GM23338 (cell line): ENCODE measurements around the gene MEGF11. TPM values are rescaled to one million over a fixed set of nuclear protein-coding genes. Genes with fewer than 3 reads are reported as not detected.

Experiments
- ATAC-seq: fragments of 200-7000 bp; cut with Tn5 transposase; 3 replicates; pipeline ENCODE4 v1.9.1; 2020
- DNase-seq: peaks from one replicate; pipeline ENCODE4 v3.0.0-alpha.2; 2015; ENCODE audit warnings: low spot score
- H2AFZ ChIP-seq: fragments of 200-600 bp; sonication (generic); 2 replicates; pipeline ENCODE4 v1.8.0; 2016; ENCODE audit warnings: antibody characterized with exemption, mild to moderate bottlenecking, moderate library complexity
- H3F3A ChIP-seq: fragments of 200-600 bp; sonication (generic); replicated peaks from 2 replicates; pipeline ENCODE4 v1.8.0; 2017; ENCODE audit warnings: antibody characterized with exemption, mixed run types, low read depth
- H3K27ac ChIP-seq: fragments of 200-600 bp; sonication (generic); 2 replicates; pipeline ENCODE4 v1.6.1; 2016; ENCODE audit warnings: low read depth
- H3K27me3 ChIP-seq: fragments of 200-600 bp; sonication (generic); 2 replicates; pipeline ENCODE4 v1.8.0; 2016; ENCODE audit warnings: mild to moderate bottlenecking, mixed run types, moderate library complexity; ENCODE audit not compliant: insufficient read depth
- H3K36me3 ChIP-seq: fragments of 200-600 bp; sonication (generic); 2 replicates; pipeline ENCODE4 v1.8.0; 2016; ENCODE audit warnings: mild to moderate bottlenecking; ENCODE audit not compliant: insufficient read depth
- H3K4me1 ChIP-seq: fragments of 200-600 bp; sonication (generic); 2 replicates; pipeline ENCODE4 v1.8.0; 2016; ENCODE audit warnings: mild to moderate bottlenecking, moderate library complexity; ENCODE audit not compliant: insufficient read depth
- H3K4me2 ChIP-seq: fragments of 200-600 bp; sonication (generic); 2 replicates; pipeline ENCODE4 v1.7.1; 2017; ENCODE audit warnings: mixed run types
- H3K4me3 ChIP-seq: fragments of 200-600 bp; sonication (generic); 2 replicates; pipeline ENCODE4 v1.6.1; 2016; ENCODE audit warnings: mixed run types
- H3K79me2 ChIP-seq: fragments of 200-600 bp; sonication (generic); replicated peaks from 2 replicates; pipeline ENCODE4 v1.8.0; 2017; ENCODE audit warnings: mild to moderate bottlenecking; ENCODE audit not compliant: insufficient read depth
- H3K9me2 ChIP-seq: fragments of 200-600 bp; sonication (generic); 2 replicates; pipeline ENCODE4 v1.8.0; 2017; ENCODE audit not compliant: insufficient read depth
- H4K20me1 ChIP-seq: fragments of 200-600 bp; sonication (generic); replicated peaks from 2 replicates; pipeline ENCODE4 v1.8.0; 2017; ENCODE audit warnings: mild to moderate bottlenecking; ENCODE audit not compliant: insufficient read depth
- H3K27ac Mint-ChIP-seq: 2 replicates; pipeline ENCODE4 v1.8.0; 2020; ENCODE audit warnings: inconsistent platforms, mild to moderate bottlenecking, moderate library complexity, mixed read lengths
- H3K27me3 Mint-ChIP-seq: 3 replicates; pipeline ENCODE4 v1.8.0; 2022; ENCODE audit warnings: low read depth, mild to moderate bottlenecking, moderate library complexity, mixed read lengths, inconsistent platforms; ENCODE audit not compliant: insufficient read depth, poor library complexity
- H3K36me3 Mint-ChIP-seq: 3 replicates; pipeline ENCODE4 v1.8.0; 2021; ENCODE audit warnings: low read depth, mild to moderate bottlenecking, inconsistent platforms, moderate library complexity, mixed read lengths
- H3K4me1 Mint-ChIP-seq: 3 replicates; pipeline ENCODE4 v1.8.0; 2020; ENCODE audit warnings: mild to moderate bottlenecking, inconsistent platforms, mixed read lengths
- H3K4me3 Mint-ChIP-seq: 3 replicates; pipeline ENCODE4 v1.8.0; 2021; ENCODE audit warnings: moderate library complexity, mild to moderate bottlenecking, inconsistent platforms, mixed read lengths
- H3K9me3 Mint-ChIP-seq: 3 replicates; pipeline ENCODE4 v1.8.0; 2020; ENCODE audit warnings: moderate library complexity, mild to moderate bottlenecking, inconsistent platforms, mixed read lengths
- CREB1 ChIP-seq: fragments of 250-450 bp; sonication (Bioruptor Pico); IDR thresholded peaks from 2 replicates; pipeline ENCODE4 v1.5.0; 2020; ENCODE audit warnings: low read depth, mild to moderate bottlenecking, moderate library complexity
- EZH2 ChIP-seq: fragments of 200-600 bp; sonication (generic); IDR thresholded peaks from one replicate; pipeline ENCODE4 v1.8.0; 2017; ENCODE audit warnings: antibody characterized with exemption, mild to moderate bottlenecking, low read depth; ENCODE audit not compliant: unreplicated experiment
- JUNB ChIP-seq: IDR thresholded peaks from one replicate; pipeline ENCODE4 v1.6.1; 2016; ENCODE audit warnings: antibody characterized with exemption; ENCODE audit not compliant: unreplicated experiment
- NANOG ChIP-seq: IDR thresholded peaks from 2 replicates; pipeline ENCODE4 v1.6.1; 2016; ENCODE audit warnings: antibody characterized with exemption, borderline replicate concordance
- POLR2AphosphoS5 ChIP-seq: IDR thresholded peaks from 2 replicates; pipeline ENCODE4 v1.6.1; 2016; ENCODE audit warnings: antibody characterized with exemption, low read depth
- STAT1 ChIP-seq: IDR thresholded peaks from one replicate; pipeline ENCODE4 v1.6.1; 2016; ENCODE audit warnings: antibody characterized with exemption; ENCODE audit not compliant: unreplicated experiment
- ZNF114 ChIP-seq: fragments of 250-450 bp; sonication (Bioruptor Pico); IDR thresholded peaks from 2 replicates; pipeline ENCODE4 v1.5.0; 2020; ENCODE audit warnings: mild to moderate bottlenecking, moderate library complexity
- ZNF331 ChIP-seq: fragments of 250-450 bp; sonication (Bioruptor Pico); IDR thresholded peaks from 2 replicates; pipeline ENCODE4 v1.5.0; 2020; ENCODE audit warnings: low read depth, mild to moderate bottlenecking, moderate library complexity
- polyA plus RNA-seq: library from polyadenylated mRNA; unstranded; fragments of >200 nt; fragmentation: Nextera tagmentation; extraction: Ambion mirVana; gene quantifications from 2 replicates; pipeline ENCODE4 v1.2.1, GENCODE V29; 2016
- total RNA-seq: library from RNA; depleted of rRNA; stranded (reverse); fragments of >200 nt; shearing (Covaris generic); gene quantifications from 2 replicates; pipeline ENCODE4 v1.2.3, GENCODE V29; 2014
- TF ChIP-seq, protein P1 (sequence below): IDR thresholded peaks from one replicate; pipeline ENCODE4 v1.6.1; 2018; ENCODE audit warnings: antibody characterized with exemption; ENCODE audit not compliant: unreplicated experiment
- TF ChIP-seq, protein P2 (sequence below): IDR thresholded peaks from 2 replicates; pipeline ENCODE4 v1.6.1; 2016; ENCODE audit warnings: antibody characterized with exemption
- TF ChIP-seq, protein P3 (sequence below): fragments of 250-450 bp; sonication (Bioruptor Pico); IDR thresholded peaks from 2 replicates; pipeline ENCODE4 v1.5.0; 2020; ENCODE audit warnings: mild to moderate bottlenecking, moderate library complexity

Gene MEGF11
- total and polyA plus RNA-seq, 2 experiments from 2014 or later: 1.3 to 1.9 TPM

DNA sequence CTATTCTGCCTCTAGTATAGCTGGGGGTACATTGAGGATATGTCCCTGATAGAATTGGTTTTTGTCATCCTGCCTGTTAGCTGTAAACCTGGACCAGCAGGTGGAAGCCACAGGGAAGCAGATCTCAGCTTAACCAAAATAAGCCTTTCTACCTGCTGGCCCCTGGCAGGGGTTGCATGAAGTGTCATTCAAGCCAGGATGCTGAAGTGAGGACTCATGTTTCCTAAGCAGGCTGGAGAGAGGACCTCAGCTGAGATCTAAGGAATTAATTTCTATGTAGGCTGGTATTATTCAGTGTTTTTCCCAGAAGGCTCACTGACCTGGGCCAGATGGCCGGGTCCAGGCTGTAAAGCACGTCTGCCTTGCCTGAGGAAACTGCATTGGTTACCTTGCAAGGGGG is 128.9 kb downstream of the MEGF11 start (continued):
- TF ChIP-seq, protein P1, sequence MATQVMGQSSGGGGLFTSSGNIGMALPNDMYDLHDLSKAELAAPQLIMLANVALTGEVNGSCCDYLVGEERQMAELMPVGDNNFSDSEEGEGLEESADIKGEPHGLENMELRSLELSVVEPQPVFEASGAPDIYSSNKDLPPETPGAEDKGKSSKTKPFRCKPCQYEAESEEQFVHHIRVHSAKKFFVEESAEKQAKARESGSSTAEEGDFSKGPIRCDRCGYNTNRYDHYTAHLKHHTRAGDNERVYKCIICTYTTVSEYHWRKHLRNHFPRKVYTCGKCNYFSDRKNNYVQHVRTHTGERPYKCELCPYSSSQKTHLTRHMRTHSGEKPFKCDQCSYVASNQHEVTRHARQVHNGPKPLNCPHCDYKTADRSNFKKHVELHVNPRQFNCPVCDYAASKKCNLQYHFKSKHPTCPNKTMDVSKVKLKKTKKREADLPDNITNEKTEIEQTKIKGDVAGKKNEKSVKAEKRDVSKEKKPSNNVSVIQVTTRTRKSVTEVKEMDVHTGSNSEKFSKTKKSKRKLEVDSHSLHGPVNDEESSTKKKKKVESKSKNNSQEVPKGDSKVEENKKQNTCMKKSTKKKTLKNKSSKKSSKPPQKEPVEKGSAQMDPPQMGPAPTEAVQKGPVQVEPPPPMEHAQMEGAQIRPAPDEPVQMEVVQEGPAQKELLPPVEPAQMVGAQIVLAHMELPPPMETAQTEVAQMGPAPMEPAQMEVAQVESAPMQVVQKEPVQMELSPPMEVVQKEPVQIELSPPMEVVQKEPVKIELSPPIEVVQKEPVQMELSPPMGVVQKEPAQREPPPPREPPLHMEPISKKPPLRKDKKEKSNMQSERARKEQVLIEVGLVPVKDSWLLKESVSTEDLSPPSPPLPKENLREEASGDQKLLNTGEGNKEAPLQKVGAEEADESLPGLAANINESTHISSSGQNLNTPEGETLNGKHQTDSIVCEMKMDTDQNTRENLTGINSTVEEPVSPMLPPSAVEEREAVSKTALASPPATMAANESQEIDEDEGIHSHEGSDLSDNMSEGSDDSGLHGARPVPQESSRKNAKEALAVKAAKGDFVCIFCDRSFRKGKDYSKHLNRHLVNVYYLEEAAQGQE: no peak
- TF ChIP-seq ZNF114 (CRISPR knock-in tag): no peak
- TF ChIP-seq, protein P2, sequence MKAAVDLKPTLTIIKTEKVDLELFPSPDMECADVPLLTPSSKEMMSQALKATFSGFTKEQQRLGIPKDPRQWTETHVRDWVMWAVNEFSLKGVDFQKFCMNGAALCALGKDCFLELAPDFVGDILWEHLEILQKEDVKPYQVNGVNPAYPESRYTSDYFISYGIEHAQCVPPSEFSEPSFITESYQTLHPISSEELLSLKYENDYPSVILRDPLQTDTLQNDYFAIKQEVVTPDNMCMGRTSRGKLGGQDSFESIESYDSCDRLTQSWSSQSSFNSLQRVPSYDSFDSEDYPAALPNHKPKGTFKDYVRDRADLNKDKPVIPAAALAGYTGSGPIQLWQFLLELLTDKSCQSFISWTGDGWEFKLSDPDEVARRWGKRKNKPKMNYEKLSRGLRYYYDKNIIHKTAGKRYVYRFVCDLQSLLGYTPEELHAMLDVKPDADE: no peak
- no peak for TF ChIP-seq NANOG
- TF ChIP-seq STAT1: no peak
- TF ChIP-seq EZH2: no peak
- TF ChIP-seq CREB1 (CRISPR knock-in tag): no peak
- TF ChIP-seq JUNB: no peak
- no peak for TF ChIP-seq POLR2AphosphoS5
- TF ChIP-seq ZNF331 (CRISPR knock-in tag): no peak

DNA sequence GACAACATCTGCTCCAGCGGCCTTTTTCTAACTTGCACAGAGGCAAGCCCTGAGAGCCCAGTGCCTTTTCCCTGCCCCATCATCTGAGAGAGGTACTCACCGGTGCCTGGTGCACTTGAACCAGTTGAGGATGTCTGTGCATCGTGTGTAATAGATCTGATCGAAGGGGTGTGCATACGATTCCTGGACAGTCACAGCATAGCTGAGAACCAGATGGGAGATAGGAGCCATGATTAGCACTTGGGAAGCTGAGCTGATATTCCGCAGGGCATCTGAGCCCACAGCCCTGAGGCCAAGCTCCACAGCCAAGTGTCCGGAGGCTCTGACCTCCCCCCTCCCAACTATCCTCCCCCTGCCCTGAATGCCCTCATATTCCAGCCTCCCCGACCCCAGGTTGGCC is 129.8 kb downstream of the MEGF11 start:
- ATAC-seq: no peak

More for the DNA sequence above, 129.8 kb downstream of the MEGF11 start:
- no peak for DNase-seq
- Mint-ChIP-seq H3K4me3 (no peak overlapping the region), H3K27ac (no peak overlapping the region), H3K27me3 (peaks cover 5% of the 10 kb centered on the region), H3K36me3 (no peaks in the 10 kb centered on the region), H3K9me3 (no peaks in the 10 kb centered on the region), H3K4me1 (peaks cover 19% of the 10 kb centered on the region)
- Histone ChIP-seq H3K79me2 (no peaks in the 10 kb centered on the region), H3K4me3 (no peak overlapping the region), H2AFZ (no peak overlapping the region), H3K4me2 (no peak overlapping the region), H4K20me1 (no peaks in the 10 kb centered on the region), H3K36me3 (no peaks in the 10 kb centered on the region), H3K27ac (no peak overlapping the region), H3K27me3 (no peaks in the 10 kb centered on the region), H3F3A (no peaks in the 10 kb centered on the region), H3K4me1 (no peaks in the 10 kb centered on the region; the same call in 1 of the 2 replicates), H3K9me2 (no peaks in the 10 kb centered on the region)
- TF ChIP-seq ZNF114 (CRISPR knock-in tag) (no peak), ZNF331 (CRISPR knock-in tag) (no peak)
- TF ChIP-seq, protein P3, sequence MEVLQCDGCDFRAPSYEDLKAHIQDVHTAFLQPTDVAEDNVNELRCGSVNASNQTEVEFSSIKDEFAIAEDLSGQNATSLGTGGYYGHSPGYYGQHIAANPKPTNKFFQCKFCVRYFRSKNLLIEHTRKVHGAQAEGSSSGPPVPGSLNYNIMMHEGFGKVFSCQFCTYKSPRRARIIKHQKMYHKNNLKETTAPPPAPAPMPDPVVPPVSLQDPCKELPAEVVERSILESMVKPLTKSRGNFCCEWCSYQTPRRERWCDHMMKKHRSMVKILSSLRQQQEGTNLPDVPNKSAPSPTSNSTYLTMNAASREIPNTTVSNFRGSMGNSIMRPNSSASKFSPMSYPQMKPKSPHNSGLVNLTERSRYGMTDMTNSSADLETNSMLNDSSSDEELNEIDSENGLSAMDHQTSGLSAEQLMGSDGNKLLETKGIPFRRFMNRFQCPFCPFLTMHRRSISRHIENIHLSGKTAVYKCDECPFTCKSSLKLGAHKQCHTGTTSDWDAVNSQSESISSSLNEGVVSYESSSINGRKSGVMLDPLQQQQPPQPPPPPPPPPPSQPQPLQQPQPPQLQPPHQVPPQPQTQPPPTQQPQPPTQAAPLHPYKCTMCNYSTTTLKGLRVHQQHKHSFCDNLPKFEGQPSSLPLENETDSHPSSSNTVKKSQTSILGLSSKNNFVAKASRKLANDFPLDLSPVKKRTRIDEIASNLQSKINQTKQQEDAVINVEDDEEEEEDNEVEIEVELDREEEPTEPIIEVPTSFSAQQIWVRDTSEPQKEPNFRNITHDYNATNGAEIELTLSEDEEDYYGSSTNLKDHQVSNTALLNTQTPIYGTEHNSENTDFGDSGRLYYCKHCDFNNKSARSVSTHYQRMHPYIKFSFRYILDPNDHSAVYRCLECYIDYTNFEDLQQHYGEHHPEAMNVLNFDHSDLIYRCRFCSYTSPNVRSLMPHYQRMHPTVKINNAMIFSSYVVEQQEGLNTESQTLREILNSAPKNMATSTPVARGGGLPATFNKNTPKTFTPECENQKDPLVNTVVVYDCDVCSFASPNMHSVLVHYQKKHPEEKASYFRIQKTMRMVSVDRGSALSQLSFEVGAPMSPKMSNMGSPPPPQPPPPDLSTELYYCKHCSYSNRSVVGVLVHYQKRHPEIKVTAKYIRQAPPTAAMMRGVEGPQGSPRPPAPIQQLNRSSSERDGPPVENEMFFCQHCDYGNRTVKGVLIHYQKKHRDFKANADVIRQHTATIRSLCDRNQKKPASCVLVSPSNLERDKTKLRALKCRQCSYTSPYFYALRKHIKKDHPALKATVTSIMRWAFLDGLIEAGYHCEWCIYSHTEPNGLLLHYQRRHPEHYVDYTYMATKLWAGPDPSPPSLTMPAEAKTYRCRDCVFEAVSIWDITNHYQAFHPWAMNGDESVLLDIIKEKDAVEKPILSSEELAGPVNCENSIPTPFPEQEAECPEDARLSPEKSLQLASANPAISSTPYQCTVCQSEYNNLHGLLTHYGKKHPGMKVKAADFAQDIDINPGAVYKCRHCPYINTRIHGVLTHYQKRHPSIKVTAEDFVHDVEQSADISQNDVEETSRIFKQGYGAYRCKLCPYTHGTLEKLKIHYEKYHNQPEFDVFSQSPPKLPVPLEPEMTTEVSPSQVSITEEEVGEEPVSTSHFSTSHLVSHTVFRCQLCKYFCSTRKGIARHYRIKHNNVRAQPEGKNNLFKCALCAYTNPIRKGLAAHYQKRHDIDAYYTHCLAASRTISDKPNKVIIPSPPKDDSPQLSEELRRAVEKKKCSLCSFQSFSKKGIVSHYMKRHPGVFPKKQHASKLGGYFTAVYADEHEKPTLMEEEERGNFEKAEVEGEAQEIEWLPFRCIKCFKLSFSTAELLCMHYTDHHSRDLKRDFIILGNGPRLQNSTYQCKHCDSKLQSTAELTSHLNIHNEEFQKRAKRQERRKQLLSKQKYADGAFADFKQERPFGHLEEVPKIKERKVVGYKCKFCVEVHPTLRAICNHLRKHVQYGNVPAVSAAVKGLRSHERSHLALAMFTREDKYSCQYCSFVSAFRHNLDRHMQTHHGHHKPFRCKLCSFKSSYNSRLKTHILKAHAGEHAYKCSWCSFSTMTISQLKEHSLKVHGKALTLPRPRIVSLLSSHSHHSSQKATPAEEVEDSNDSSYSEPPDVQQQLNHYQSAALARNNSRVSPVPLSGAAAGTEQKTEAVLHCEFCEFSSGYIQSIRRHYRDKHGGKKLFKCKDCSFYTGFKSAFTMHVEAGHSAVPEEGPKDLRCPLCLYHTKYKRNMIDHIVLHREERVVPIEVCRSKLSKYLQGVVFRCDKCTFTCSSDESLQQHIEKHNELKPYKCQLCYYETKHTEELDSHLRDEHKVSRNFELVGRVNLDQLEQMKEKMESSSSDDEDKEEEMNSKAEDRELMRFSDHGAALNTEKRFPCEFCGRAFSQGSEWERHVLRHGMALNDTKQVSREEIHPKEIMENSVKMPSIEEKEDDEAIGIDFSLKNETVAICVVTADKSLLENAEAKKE (CRISPR knock-in tag): no peak
- TF ChIP-seq, protein P2: no peak
